B cell (primary cell): ENCODE results near the gene SP6.

Source experiments
- EZH2 ChIP-seq: IDR thresholded peaks from 2 replicates; pipeline ENCODE4 v1.6.1; 2012; ENCODE audit warnings: borderline replicate concordance, low read depth, mild to moderate bottlenecking, moderate library complexity, low read length; ENCODE audit not compliant: insufficient read depth, poor library complexity, severe bottlenecking
- TF ChIP-seq, protein P1 (sequence below): fragments of 200-600 bp; IDR thresholded peaks from one replicate; pipeline ENCODE4 v1.8.0; 2022; ENCODE audit warnings: antibody characterized with exemption, mild to moderate bottlenecking

DNA sequence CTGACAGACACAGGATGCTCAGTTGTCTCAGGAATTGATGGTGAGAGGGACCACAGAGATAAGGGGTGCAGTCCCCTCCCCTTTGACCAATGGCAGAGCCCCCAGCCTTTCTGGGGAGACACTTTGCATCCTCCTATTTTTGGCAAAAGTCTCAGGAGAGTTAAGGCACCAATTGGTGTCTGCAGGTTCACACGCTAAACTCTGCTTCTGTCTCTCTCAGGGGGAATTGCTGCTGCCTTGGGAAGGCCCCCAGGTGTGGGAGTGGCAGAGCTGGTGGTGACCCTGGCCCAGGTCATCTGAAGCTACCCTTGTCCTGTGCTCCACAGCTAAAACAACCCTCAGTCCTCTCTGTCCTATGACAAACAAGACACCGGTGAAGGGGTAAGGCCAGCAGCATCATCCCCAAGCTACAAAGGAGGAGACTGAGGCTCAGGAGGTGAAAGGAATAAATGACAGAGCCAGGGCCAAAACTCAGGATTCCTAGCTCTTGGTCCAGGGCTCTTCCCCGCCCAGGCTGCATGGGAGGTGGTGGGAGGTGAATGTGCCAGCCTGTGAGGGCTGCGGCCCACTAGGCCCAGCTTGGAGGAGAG lies 49.7 kb downstream of the SP6 start:
- TF ChIP-seq, protein P1, sequence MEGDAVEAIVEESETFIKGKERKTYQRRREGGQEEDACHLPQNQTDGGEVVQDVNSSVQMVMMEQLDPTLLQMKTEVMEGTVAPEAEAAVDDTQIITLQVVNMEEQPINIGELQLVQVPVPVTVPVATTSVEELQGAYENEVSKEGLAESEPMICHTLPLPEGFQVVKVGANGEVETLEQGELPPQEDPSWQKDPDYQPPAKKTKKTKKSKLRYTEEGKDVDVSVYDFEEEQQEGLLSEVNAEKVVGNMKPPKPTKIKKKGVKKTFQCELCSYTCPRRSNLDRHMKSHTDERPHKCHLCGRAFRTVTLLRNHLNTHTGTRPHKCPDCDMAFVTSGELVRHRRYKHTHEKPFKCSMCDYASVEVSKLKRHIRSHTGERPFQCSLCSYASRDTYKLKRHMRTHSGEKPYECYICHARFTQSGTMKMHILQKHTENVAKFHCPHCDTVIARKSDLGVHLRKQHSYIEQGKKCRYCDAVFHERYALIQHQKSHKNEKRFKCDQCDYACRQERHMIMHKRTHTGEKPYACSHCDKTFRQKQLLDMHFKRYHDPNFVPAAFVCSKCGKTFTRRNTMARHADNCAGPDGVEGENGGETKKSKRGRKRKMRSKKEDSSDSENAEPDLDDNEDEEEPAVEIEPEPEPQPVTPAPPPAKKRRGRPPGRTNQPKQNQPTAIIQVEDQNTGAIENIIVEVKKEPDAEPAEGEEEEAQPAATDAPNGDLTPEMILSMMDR, result no peak
- TF ChIP-seq EZH2, result no peak
